AG10803 (cell line): ENCODE data around the gene BLOC1S3.

Source experiments
- DNase-seq: peaks from one replicate; pipeline ENCODE4 v3.0.0; 2010; ENCODE audit warnings: low read depth
- H3K4me3 ChIP-seq: 2 replicates; pipeline ENCODE4 v1.5.1; 2011; ENCODE audit warnings: mild to moderate bottlenecking, low read length, control low read depth
- TF ChIP-seq, protein P1 (sequence below): conservative IDR thresholded peaks from 2 replicates; pipeline ENCODE4 v1.5.1; 2011; ENCODE audit warnings: mild to moderate bottlenecking, low read length, control low read depth, inconsistent platforms

Gene BLOC1S3

DNA sequence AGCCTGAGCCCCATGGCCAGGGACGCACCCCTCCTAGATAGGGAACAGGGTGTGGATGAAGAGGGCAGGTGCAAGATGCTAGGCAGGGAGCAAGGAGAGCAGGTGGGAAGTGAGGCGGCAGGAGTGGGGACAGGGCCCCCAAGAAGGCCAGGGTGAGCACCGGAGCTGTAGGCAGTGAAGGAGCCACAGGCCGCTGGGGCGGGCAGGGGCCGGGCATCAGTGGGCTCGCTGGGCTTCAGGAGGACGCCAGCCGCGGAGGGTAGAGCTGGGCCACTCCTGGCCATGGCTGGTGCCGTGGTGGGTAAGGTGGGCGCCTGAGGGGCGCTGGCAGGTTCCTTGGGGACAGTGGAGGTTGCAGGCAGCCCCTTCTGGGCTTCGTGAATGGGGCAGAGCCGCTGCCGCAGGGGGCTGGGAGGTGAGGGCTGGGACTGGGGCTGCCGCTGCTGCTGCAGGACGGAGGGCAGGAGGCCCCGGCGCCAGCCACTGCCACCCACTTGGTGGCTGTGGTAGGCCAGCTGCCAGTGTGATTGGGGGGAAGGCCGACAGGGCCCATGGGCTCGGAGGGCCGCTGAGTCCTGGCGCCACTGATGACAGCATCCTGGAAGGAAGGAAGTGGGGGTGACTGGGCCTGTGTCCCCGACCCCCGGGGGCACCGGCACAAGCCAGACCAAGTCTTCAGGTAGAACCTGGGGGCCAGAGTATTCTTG lies 19.9 kb upstream of the BLOC1S3 start:
- TF ChIP-seq, protein P1, sequence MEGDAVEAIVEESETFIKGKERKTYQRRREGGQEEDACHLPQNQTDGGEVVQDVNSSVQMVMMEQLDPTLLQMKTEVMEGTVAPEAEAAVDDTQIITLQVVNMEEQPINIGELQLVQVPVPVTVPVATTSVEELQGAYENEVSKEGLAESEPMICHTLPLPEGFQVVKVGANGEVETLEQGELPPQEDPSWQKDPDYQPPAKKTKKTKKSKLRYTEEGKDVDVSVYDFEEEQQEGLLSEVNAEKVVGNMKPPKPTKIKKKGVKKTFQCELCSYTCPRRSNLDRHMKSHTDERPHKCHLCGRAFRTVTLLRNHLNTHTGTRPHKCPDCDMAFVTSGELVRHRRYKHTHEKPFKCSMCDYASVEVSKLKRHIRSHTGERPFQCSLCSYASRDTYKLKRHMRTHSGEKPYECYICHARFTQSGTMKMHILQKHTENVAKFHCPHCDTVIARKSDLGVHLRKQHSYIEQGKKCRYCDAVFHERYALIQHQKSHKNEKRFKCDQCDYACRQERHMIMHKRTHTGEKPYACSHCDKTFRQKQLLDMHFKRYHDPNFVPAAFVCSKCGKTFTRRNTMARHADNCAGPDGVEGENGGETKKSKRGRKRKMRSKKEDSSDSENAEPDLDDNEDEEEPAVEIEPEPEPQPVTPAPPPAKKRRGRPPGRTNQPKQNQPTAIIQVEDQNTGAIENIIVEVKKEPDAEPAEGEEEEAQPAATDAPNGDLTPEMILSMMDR: no peak
- H3K4me3 ChIP-seq: no peak overlapping the region
- no peak for DNase-seq

DNA sequence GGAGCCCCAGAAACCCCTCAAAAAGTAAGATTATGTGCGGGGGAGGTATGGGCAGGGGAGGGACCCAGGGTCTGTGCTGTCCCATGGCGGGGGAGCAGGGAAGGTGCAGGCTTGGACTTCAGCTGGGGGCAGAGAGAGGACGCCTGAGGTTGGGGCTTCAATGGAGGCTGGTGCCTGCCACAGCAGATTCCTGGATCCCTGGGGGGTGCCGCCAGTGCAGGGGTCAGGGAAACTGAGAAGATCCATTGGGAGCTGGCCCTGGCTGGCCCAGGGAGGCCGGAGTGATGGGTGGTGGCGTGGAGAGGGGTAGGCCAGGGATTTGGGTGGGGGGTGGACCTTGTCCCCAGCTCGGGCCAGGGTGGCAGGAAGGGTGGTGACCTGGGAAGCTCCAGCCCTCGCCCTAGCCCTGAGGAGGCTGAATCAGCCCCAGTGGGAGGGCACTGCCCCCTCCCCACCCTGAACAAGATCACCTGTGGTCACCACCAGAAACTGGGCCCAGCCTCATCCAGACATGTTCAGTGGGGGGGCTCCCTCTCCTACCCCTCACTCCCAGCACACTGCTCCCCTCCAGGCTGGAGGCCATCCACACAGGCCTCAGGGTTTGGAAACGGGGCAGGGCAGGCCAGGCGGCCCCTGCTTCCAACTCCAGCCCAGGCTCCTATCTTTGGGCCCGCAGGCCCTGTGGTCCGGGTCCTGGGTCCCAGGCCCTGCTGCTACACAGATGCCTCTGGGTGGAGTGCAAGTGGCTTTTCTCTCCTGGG lies 19.2 kb upstream of the BLOC1S3 start:
- TF ChIP-seq, protein P1: no peak
- no peak overlapping the region for H3K4me3 ChIP-seq
- DNase-seq: no peak

DNA sequence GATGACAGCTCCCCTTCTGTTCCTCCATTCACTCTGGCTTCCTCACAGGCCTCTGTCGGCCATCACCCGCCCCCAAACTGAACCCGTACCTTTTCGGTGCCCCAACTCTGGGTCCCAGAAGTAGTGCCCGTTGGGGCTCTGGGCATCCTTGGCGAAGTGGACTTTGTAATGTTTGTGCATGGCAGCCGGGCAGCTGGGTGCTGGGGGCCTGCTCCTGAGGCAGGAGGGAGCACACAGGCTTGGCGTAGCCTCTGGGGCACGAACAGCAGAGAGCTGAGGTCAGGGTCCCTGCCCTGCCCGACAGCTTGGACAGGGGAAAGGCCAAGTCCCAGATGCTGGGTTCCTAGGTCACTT lies 18.6 kb upstream of the BLOC1S3 start:
- no peak overlapping the region for H3K4me3 ChIP-seq
- DNase-seq: no peak
- TF ChIP-seq, protein P1: no peak

DNA sequence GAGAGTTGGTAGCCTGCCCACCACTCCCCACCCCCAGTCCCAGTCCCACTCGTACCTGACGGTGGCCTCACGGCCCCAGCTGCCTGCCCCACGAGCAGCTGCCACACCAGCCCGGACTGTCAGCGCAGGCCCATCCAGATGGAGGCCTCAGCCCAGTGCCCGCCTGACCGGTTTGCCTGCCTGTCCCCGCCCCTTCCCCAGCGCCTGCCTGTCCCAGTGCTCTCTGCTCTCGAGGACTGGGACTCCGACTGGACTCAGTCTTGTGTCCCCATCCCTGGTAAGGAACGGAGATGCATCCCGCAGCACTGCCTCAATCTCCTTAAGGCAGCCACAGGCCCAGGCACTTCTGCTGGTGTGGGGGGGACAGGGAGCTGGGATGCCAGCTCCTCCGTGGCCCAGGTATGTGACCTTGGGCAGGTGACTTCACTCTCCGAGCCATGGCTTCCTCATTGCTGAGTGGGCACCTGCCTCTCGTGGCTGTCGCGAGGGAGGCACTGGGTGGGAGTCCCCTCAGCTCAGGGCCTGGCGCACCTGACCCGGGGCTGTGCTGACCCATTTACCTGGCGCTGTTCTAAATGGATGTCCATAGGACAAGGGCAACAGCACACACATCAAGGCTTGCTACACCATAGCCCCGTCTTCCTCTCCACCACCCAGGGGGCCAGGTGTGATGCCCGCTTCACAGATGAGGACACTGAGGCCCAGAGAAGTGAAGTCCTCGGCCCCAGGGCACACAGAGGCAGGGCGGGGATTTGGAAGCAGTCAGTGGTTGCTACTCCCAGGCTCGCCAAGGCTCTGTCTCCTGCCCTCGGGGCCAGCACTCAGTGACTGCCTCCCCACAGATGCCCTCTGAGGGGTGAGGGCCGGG lies 17.5 kb upstream of the BLOC1S3 start, which contains the start of gene NKPD1:
NKPD1 (minus strand) TSS at position 113 of the 868 bp plus-strand sequence. CDS start 832 bp downstream, outside the sequence.
- TF ChIP-seq, protein P1: no peak
- H3K4me3 ChIP-seq: no peak within 1 kb of the TSS
- no peak for DNase-seq

DNA sequence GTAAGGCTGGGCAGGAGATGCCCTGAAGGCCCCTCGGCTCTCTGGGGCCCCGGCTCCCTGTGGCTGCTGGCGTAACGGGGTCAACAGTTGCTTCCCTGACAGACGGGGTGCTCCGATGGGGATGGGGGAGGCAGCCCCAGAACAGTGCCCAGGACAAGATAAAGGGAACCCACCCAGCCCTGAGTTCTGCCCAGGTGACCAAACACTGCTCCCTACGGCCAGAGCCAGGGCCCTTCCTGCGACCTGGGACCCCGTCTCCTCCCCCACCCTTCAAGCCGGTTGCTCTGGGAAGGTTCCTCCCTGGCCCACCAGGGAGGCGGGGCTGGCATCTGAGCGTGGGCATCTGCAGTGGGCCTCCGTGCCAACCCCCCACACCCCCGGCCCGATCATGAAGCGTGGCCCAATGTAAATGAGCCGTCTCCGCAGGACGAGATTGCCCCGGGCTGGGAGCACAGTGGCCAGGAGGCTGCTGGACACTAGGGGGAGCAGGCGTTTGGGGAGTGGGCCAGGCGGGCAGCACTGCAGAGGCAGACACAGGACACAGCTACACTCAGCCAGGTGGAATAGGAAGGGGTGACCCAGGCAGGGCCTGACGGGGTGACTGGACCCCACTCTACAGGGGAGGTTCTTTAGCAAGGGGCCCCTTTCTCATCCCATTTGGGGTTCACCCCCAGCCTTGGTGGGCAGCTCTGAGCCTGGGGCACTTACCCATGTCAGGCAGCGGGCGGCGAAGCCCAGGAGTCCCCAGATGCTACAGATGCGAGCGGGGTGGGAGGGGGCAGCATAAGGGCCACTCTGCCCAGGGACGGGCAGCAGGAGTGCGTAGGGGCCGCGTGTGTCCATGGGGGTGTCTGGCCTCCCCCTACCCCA lies 16.6 kb upstream of the BLOC1S3 start:
- DNase-seq: no peak
- TF ChIP-seq, protein P1: peak; percentile 57
- H3K4me3 ChIP-seq: no peak overlapping the region

DNA sequence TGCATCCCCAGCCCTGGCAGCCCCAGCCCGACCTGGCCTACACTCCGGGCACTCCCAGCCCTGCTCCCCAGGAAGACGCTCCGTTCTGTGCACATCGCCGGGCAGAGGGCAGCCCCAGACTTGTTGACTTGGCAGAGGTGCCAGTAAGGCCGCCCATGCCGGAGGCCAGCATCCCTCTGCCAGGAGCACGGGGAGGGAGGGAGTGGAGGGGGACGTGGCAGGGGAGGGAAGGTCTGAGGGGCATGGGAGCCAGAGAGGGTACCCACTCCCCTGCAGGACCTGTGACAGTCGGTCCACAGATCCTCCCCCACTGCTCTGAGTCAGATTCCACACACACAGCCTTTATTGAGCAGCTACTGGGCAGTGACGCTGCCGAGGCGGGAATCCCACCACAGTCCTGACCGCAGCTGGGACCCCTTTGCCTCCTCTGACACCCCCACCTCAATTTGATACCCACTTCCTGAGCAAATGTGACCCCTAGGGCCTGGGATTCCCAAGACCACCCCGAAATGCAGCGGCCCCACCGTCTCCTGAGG lies 15.9 kb upstream of the BLOC1S3 start:
- TF ChIP-seq, protein P1: no peak
- DNase-seq: no peak
- H3K4me3 ChIP-seq: no peak overlapping the region
